A549 (cell line): ENCODE data around the gene ALX1. TPM values are rescaled to one million over a fixed set of nuclear protein-coding genes. Genes with fewer than 3 reads are reported as not detected.
"Not testable (repeated sequence)": the region's sequence is repeated elsewhere in the genome, so short reads cannot be mapped to it uniquely, and the experiment has no call there.

Experiments used
- ATAC-seq, 2 experiments: fragments of 200-7000 bp in 1 of 2; fragments of >200 bp in 1 of 2; cut with Nextera tagmentation in 1 of 2; cut with Tn5 transposase in 1 of 2; 3 replicates each; pipeline versions ENCODE4 v1.8.0 to v1.9.1; 2018 to 2020; ENCODE audit warnings: mild to moderate bottlenecking in 1 of 2, moderate library complexity in 1 of 2
- CTCF ChIA-PET: fragments of 300-600 bp; sonication (Branson Sonifier 250); formaldehyde crosslinking; extraction: SDS; loops from one replicate; lab custom pipeline; 2021; ENCODE audit warnings: antibody characterized with exemption, inconsistent platforms; lab: Yijun Ruan, JAX
- POLR2A ChIA-PET: fragments of 350-600 bp; formaldehyde crosslinking; extraction: SDS; loops from one replicate; lab custom pipeline; 2021; ENCODE audit warnings: antibody characterized with exemption, inconsistent platforms; lab: Yijun Ruan, JAX
- DNase-seq, 2 experiments: peaks; one replicate each; pipeline versions ENCODE4 v3.0.0 to v3.0.0-alpha.2; 2011 to 2016; ENCODE audit warnings: low read depth in 1 of 2, low spot score in 1 of 2
- FAIRE-seq: peaks from 2 replicates; lab custom pipeline; 2011; peaks lifted over from hg19 to GRCh38; lab: Jason Lieb, UNC
- H3K27ac ChIP-seq, 2 experiments: fragments of >200 bp; sonication (Bioruptor Twin); formaldehyde crosslinking; 3 replicates each; pipeline ENCODE4 v1.5.1; 2016 to 2017
- H3K4me1 ChIP-seq: fragments of >200 bp; sonication (Bioruptor Twin); formaldehyde crosslinking; 3 replicates; pipeline ENCODE4 v1.6.1; 2016
- H3K4me2 ChIP-seq: fragments of >200 bp; sonication (Bioruptor Twin); formaldehyde crosslinking; 3 replicates; pipeline ENCODE4 v1.6.1; 2016
- H3K4me3 ChIP-seq: fragments of >200 bp; sonication (Bioruptor Twin); formaldehyde crosslinking; 3 replicates; pipeline ENCODE4 v1.5.1; 2016
- H3K9me3 ChIP-seq: fragments of >200 bp; sonication (Bioruptor Twin); formaldehyde crosslinking; 3 replicates; pipeline ENCODE4 v1.6.1; 2016
- ATOH8 ChIP-seq: fragments of 250-450 bp; sonication (Bioruptor Pico); IDR thresholded peaks from 2 replicates; pipeline ENCODE4 v1.5.0; 2020; ENCODE audit warnings: low read depth, mild to moderate bottlenecking, moderate library complexity
- CBX8 ChIP-seq: fragments of 200-600 bp; sonication (generic); IDR thresholded peaks from 2 replicates; pipeline ENCODE4 v1.6.1; 2016
- CEBPB ChIP-seq, 2 experiments: fragments of >200 bp in 1 of 2; sonication (Bioruptor Twin) in 1 of 2; formaldehyde crosslinking in 1 of 2; IDR thresholded peaks; 2 replicates each; pipeline ENCODE4 v1.6.1; 2012 to 2016
- CHD4 ChIP-seq: fragments of 200-600 bp; sonication (generic); IDR thresholded peaks from 2 replicates; pipeline ENCODE4 v1.6.1; 2016; ENCODE audit warnings: antibody characterized with exemption, mild to moderate bottlenecking, borderline replicate concordance
- EP300 ChIP-seq, 2 experiments: fragments of >200 bp; sonication (Bioruptor Twin); formaldehyde crosslinking; IDR thresholded peaks; 2 replicates in 1 of 2; 3 replicates in 1 of 2; pipeline ENCODE4 v1.6.1; 2016 to 2017
- FOXS1 ChIP-seq: fragments of 250-450 bp; sonication (Bioruptor Pico); IDR thresholded peaks from 2 replicates; pipeline ENCODE4 v1.5.0; 2020; ENCODE audit warnings: mild to moderate bottlenecking, moderate library complexity
- HDAC2 ChIP-seq: fragments of 200-600 bp; sonication (generic); IDR thresholded peaks from 2 replicates; pipeline ENCODE4 v1.6.1; 2016
- HOXB13 ChIP-seq: fragments of 250-450 bp; sonication (Bioruptor Pico); IDR thresholded peaks from 2 replicates; pipeline ENCODE4 v1.5.0; 2020; ENCODE audit warnings: low read depth, mild to moderate bottlenecking, moderate library complexity
- HOXB5 ChIP-seq: fragments of 250-450 bp; sonication (Bioruptor Pico); IDR thresholded peaks from 2 replicates; pipeline ENCODE4 v1.5.0; 2020; ENCODE audit warnings: mild to moderate bottlenecking, moderate library complexity
- JUN ChIP-seq, 2 experiments: fragments of >200 bp; sonication (Bioruptor Twin); formaldehyde crosslinking; IDR thresholded peaks; 2 replicates in 1 of 2; 3 replicates in 1 of 2; pipeline ENCODE4 v1.6.1; 2016 to 2017
- NFE2L2 ChIP-seq: fragments of 150-350 bp; conservative IDR thresholded peaks from 2 replicates; pipeline ENCODE4 v1.6.1; 2014; ENCODE audit warnings: low read length
- RAD21 ChIP-seq, 2 experiments: fragments of >200 bp in 1 of 2; sonication (Bioruptor Twin) in 1 of 2; formaldehyde crosslinking in 1 of 2; IDR thresholded peaks in 1 of 2; conservative IDR thresholded peaks in 1 of 2; 2 replicates in 1 of 2; 3 replicates in 1 of 2; pipeline ENCODE4 v1.6.1; 2012 to 2018; ENCODE audit warnings: inconsistent platforms in 1 of 2
- RCOR1 ChIP-seq: fragments of 150-350 bp; IDR thresholded peaks from 2 replicates; pipeline ENCODE4 v1.6.1; 2014; ENCODE audit warnings: antibody characterized with exemption, low read length, low read depth
- SMC3 ChIP-seq: fragments of >200 bp; sonication (Bioruptor Twin); formaldehyde crosslinking; IDR thresholded peaks from 3 replicates; pipeline ENCODE4 v1.6.1; 2018; ENCODE audit warnings: inconsistent platforms
- USF2 ChIP-seq: fragments of 450-650 bp; IDR thresholded peaks from 2 replicates; pipeline ENCODE4 v1.6.1; 2014; ENCODE audit warnings: antibody characterized with exemption
- ZNF302 ChIP-seq: fragments of 250-450 bp; sonication (Bioruptor Pico); IDR thresholded peaks from 2 replicates; pipeline ENCODE4 v1.9.0; 2021; ENCODE audit warnings: inconsistent platforms, mild to moderate bottlenecking, moderate library complexity
- ZSCAN20 ChIP-seq: fragments of 250-450 bp; sonication (Bioruptor Pico); IDR thresholded peaks from 2 replicates; pipeline ENCODE4 v1.8.0; 2022; ENCODE audit warnings: mild to moderate bottlenecking, moderate library complexity
- WGBS: methylation state at CpG from one replicate; pipeline ENCODE4 v1.1.6; 2017; ENCODE audit errors: missing lambda C conversion rate; 5-methylcytosine and 5-hydroxymethylcytosine counted together
- polyA plus RNA-seq, 4 experiments: library from polyadenylated mRNA; depleted of rRNA in 3 of 4; stranded (reverse); fragments of >200 nt; fragmentation: RNase III in 1 of 4; extraction: RNeasy Plus Mini Kit Qiagen cat#74134 plus additional on column Dnase treatment in 1 of 4; gene quantifications; 2 replicates in 3 of 4; 3 replicates in 1 of 4; pipeline ENCODE4 v1.2.3, GENCODE V29; 2011 to 2017
- TF ChIP-seq, protein P1 (sequence below): fragments of >200 bp; sonication (Bioruptor Twin); formaldehyde crosslinking; IDR thresholded peaks from 2 replicates; pipeline ENCODE4 v1.6.1; 2016
- TF ChIP-seq, protein P2 (sequence below): fragments of >200 bp; sonication (Bioruptor Twin); formaldehyde crosslinking; IDR thresholded peaks from 3 replicates; pipeline ENCODE4 v1.5.1; 2016

ALX1 gene
- polyA plus RNA-seq, 2 of the 4 experiments (the other 2 are of a cell fraction) = 6.4 to 7.1 TPM

DNA sequence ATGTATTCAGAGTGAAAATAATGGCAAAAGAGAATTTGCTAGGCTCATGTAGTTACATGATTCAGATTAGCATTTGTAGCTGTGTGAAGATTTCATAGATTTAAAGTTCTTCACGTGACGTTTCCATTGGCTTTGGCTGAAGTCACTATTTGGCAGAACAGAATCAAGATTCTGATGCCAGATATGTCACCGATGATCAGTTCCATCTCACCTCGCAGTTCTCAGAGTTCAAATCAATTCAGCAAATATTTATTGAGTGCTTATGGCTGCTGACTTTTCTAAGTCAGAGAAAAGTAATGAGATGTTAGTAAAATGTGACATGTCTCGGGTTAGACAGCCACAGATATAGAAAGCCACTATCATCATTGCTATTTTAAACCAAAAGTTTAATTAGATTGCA, 28.4 kb downstream of the ALX1 start (continued):
- no peak for TF ChIP-seq ATOH8 (CRISPR knock-in tag)
- TF ChIP-seq HDAC2 = no peak
- TF ChIP-seq RAD21 (conservative IDR thresholded peaks at IDR 0.05 in 1 of 2, IDR thresholded peaks at IDR 0.05 in 1 of 2) = no peak
- no peak for TF ChIP-seq USF2

- Histone ChIP-seq H3K4me2 (peak overlapping the region; percentile 54), H3K9me3 (no peaks in the 10 kb centered on the region), H3K4me1 (no peaks in the 10 kb centered on the region), H3K4me3 (no peak overlapping the region), H3K27ac (no peak overlapping the region)
- DNase-seq = no peak
- ATAC-seq = peak in 1 of 2 experiments; percentile 59; a peak in 3 of 6 replicates
- ChIA-PET POLR2A (no interaction called here), CTCF (interaction anchor here (1.2 to 2.2 kb wide), 2 partner anchors 11 to 159 kb away, joined by 3 to 7 read pairs; no protein-coding TSS in a partner anchor)
- no peak for FAIRE-seq
- WGBS = 14% methylated on average over 5 of the region's 5 CpGs
- no peak for TF ChIP-seq HOXB13 (CRISPR knock-in tag)
- TF ChIP-seq ZNF302 (CRISPR knock-in tag) = no peak
- TF ChIP-seq RAD21 (conservative IDR thresholded peaks at IDR 0.05 in 1 of 2, IDR thresholded peaks at IDR 0.05 in 1 of 2) = no peak
- TF ChIP-seq NFE2L2 = no peak
These were observed 29.1 kb downstream of the ALX1 start for GRCh38 chr12:85309125-85309566.

GRCh38 chr12:85310025-85310424, 30.0 kb downstream of the ALX1 start:
- Histone ChIP-seq H3K4me3 (no peak overlapping the region), H3K4me1 (no peaks in the 10 kb centered on the region), H3K4me2 (no peak overlapping the region; the same call in 1 of the 3 replicates), H3K9me3 (no peaks in the 10 kb centered on the region), H3K27ac (no peak overlapping the region)
- no peak for FAIRE-seq
- DNase-seq = no peak
- CTCF ChIA-PET = interaction anchor here (0.6 to 2.2 kb wide), 6 partner anchors 12 to 158 kb away, joined by 3 to 7 read pairs (median 3); no protein-coding TSS in a partner anchor
- TF ChIP-seq, protein P1, sequence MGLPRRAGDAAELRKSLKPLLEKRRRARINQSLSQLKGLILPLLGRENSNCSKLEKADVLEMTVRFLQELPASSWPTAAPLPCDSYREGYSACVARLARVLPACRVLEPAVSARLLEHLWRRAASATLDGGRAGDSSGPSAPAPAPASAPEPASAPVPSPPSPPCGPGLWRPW = no peak
- TF ChIP-seq USF2 (no peak), CHD4 (no peak), SMC3 (no peak), CBX8 (no peak), HOXB5 (CRISPR knock-in tag) (no peak), JUN (IDR thresholded peaks at IDR 0.05) (no peak), CEBPB (IDR thresholded peaks at IDR 0.05) (no peak), FOXS1 (CRISPR knock-in tag) (no peak), RCOR1 (no peak), ZSCAN20 (CRISPR knock-in tag) (no peak)
- whole genome bisulfite sequencing = 16% methylated on average over 3 of the region's 3 CpGs
- ATAC-seq = peak in 1 of 2 experiments; percentile 49; a peak in 1 of 6 replicates
- POLR2A ChIA-PET = no interaction called here

- CTCF ChIA-PET = interaction anchor here (0.6 to 2.2 kb wide), 5 partner anchors 12 to 155 kb away, joined by 3 to 7 read pairs (median 3); no protein-coding TSS in a partner anchor
- no peaks in the 10 kb centered on the region for H3K9me3 ChIP-seq
- no peak for FAIRE-seq
These were observed 30.5 kb downstream of the ALX1 start for GRCh38 chr12:85310456-85311076.

DNA sequence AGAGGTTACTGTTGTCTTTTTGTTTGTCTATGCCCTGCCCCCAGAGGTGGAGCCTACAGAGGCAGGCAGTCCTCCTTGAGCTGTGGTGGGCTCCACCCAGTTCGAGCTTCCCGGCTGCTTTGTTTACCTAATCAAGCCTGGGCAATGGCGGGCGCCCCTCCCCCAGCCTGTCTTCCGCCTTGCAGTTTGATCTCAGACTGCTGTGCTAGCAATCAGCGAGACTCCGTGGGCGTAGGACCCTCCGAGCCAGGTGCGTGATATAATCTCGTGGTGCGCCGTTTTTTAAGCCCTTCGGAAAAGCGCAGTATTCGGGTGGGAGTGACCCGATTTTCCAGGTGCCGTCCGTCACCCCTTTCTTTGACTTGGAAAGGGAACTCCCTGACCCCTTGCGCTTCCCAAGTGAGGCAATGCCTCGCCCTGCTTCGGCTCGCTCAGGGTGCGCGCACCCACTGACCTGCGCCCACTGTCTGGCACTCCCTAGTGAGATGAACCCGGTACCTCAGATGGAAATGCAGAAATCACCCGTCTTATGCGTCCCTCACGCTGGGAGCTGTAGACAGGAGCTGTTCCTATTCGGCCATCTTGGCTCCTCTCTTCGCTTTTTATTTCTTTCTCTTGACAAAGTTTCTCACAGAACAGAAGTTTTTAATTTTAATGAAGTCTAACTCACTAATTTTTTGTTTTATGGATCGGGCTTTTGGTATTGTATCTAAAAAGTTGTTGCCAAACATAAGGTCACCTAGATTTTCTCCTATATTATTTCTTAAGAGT, 38.0 kb downstream of the ALX1 start:
- POLR2A ChIA-PET, CTCF ChIA-PET, ATAC-seq, H3K4me1 ChIP-seq, FAIRE-seq, H3K4me2 ChIP-seq, H3K4me3 ChIP-seq, DNase-seq, H3K9me3 ChIP-seq, H3K27ac ChIP-seq: not testable (repeated sequence)
- WGBS = 65% methylated on average over 33 of the region's 33 CpGs

More at GRCh38 chr12:85310456-85311076, 30.5 kb downstream of the ALX1 start:
- Histone ChIP-seq H3K4me2 (no peak overlapping the region), H3K4me3 (no peak overlapping the region), H3K27ac (no peak overlapping the region), H3K4me1 (no peaks in the 10 kb centered on the region)
- 47% methylated on average over 2 of the region's 2 CpGs for WGBS
- POLR2A ChIA-PET = no interaction called here
- ATAC-seq = no peak; a peak in 1 of 6 replicates
- TF ChIP-seq, protein P2, sequence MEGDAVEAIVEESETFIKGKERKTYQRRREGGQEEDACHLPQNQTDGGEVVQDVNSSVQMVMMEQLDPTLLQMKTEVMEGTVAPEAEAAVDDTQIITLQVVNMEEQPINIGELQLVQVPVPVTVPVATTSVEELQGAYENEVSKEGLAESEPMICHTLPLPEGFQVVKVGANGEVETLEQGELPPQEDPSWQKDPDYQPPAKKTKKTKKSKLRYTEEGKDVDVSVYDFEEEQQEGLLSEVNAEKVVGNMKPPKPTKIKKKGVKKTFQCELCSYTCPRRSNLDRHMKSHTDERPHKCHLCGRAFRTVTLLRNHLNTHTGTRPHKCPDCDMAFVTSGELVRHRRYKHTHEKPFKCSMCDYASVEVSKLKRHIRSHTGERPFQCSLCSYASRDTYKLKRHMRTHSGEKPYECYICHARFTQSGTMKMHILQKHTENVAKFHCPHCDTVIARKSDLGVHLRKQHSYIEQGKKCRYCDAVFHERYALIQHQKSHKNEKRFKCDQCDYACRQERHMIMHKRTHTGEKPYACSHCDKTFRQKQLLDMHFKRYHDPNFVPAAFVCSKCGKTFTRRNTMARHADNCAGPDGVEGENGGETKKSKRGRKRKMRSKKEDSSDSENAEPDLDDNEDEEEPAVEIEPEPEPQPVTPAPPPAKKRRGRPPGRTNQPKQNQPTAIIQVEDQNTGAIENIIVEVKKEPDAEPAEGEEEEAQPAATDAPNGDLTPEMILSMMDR = peak; percentile 56
- no peak for TF ChIP-seq EP300 (IDR thresholded peaks at IDR 0.05)
- peak in 1 of 2 experiments; percentile 20 for DNase-seq
